Body of pancreas (tissue), 4 donors: ENCODE results near the gene GMPR. TPM values are rescaled to one million over a fixed set of nuclear protein-coding genes. Genes with fewer than 3 reads are reported as not detected.
A peak's percentile ranks its signal among the peaks of the same experiment; 100 is the strongest.

Experiments used
- ATAC-seq: fragments of 150-250 bp; one replicate; pipeline ENCODE4 v1.9.1; 2016
- DNase-seq, 4 donors: peaks; one replicate each; pipeline ENCODE4 v3.0.0-alpha.2; 2019
- H3K27ac ChIP-seq, 4 donors: fragments of 200-600 bp; sonication (generic); 1 replicate in 3 of 4; 2 replicates in 1 of 4; pipeline versions ENCODE4 v1.5.1 to v1.6.1; 2016 to 2019; ENCODE audit warnings: mild to moderate bottlenecking in 1 of 4, mixed read lengths in 1 of 4, moderate library complexity in 1 of 4
- H3K27me3 ChIP-seq, 2 donors: fragments of 200-600 bp; sonication (generic); one replicate each; pipeline ENCODE4 v1.6.0; 2016; ENCODE audit warnings: mild to moderate bottlenecking in 1 of 2
- H3K36me3 ChIP-seq, 2 donors: fragments of 200-600 bp; sonication (generic); replicated peaks in 1 of 2; 2 replicates each; pipeline ENCODE4 v1.5.1; 2016; ENCODE audit warnings: low read depth in 2 of 2; ENCODE audit not compliant: insufficient read depth in 1 of 2
- H3K4me1 ChIP-seq: fragments of 200-600 bp; sonication (generic); one replicate; pipeline ENCODE4 v1.6.0; 2016
- H3K4me3 ChIP-seq, 2 donors: fragments of 200-600 bp; sonication (generic); 1 replicate in 1 of 2; 2 replicates in 1 of 2; pipeline ENCODE4 v1.5.1; 2016 to 2019
- H3K9me3 ChIP-seq, 3 donors: fragments of 200-600 bp; sonication (generic); 1 replicate in 2 of 3; 2 replicates in 1 of 3; pipeline ENCODE4 v1.5.1; 2016
- CTCF ChIP-seq, 7 experiments: fragments of 450-650 bp in 4 of 7; fragments of 200-600 bp in 3 of 7; sonication (generic) in 3 of 7; IDR thresholded peaks; one replicate each; pipeline ENCODE4 v1.5.1; 2016 to 2019; ENCODE audit warnings: antibody characterized with exemption in 7 of 7
- POLR2A ChIP-seq, 3 donors: fragments of 450-650 bp; IDR thresholded peaks; one replicate each; pipeline ENCODE4 v1.6.1; 2016; ENCODE audit warnings: antibody characterized with exemption in 3 of 3, mild to moderate bottlenecking in 2 of 3
- WGBS, 2 donors: methylation state at CpG; one replicate each; pipeline ENCODE4 v1.1.5; 2017; 5-methylcytosine and 5-hydroxymethylcytosine counted together
- intact Hi-C: fragments of 100-400 bp; cut with DNase I; formaldehyde crosslinking; loops from one replicate; pipeline ENCODE4 v1.15.1; 2023
- total RNA-seq, 2 donors: library from RNA; depleted of rRNA; stranded (reverse); fragments of >200 nt; gene quantifications; one replicate each; pipeline ENCODE4 v1.1.0, GENCODE V29; 2016

Gene GMPR
- total RNA-seq, 2 donors from 2014 or later: 7.9 to 14.0 TPM

- H3K27ac ChIP-seq: no peak overlapping the region
- H3K4me3 ChIP-seq: no peak overlapping the region
- H3K4me1 ChIP-seq: peaks cover 14% of the 10 kb centered on the region
- no peak for ATAC-seq
- WGBS, 2 donors: 83 to 88% methylated on average over 6 of the region's 6 CpGs
- intact Hi-C loops: loop anchor here (5.0 to 10.0 kb wide), 2 partner anchors 169 to 421 kb away; no protein-coding TSS in a partner anchor
- TF ChIP-seq POLR2A (IDR thresholded peaks at IDR 0.05): no peak
- TF ChIP-seq CTCF (IDR thresholded peaks at IDR 0.05): no peak
- no peak for DNase-seq
- no peaks in the 10 kb centered on the region for H3K36me3 ChIP-seq
- H3K9me3 ChIP-seq: no peaks in the 10 kb centered on the region
- H3K27me3 ChIP-seq: no peaks in the 10 kb centered on the region
Measured at GRCh38 chr6:16336056-16336818, 97.8 kb downstream of the GMPR start.

- H3K27me3 ChIP-seq: no peaks in the 10 kb centered on the region
- H3K4me1 ChIP-seq: peaks cover 12% of the 10 kb centered on the region
- no peaks in the 10 kb centered on the region for H3K9me3 ChIP-seq
- H3K27ac ChIP-seq: no peak overlapping the region
- DNase-seq (no peak), ATAC-seq (no peak)
- H3K4me3 ChIP-seq: no peak overlapping the region
- WGBS, 2 donors: 86 to 89% methylated on average over 5 to 6 of the region's 6 CpGs
- no peak for TF ChIP-seq POLR2A (IDR thresholded peaks at IDR 0.05)
- no peak for TF ChIP-seq CTCF (IDR thresholded peaks at IDR 0.05)
- no peaks in the 10 kb centered on the region for H3K36me3 ChIP-seq
- intact Hi-C loops: loop anchor here (5.0 to 10.0 kb wide), 2 partner anchors 168 to 420 kb away; no protein-coding TSS in a partner anchor
Measured at GRCh38 chr6:16336911-16337294, 98.5 kb downstream of the GMPR start.

GRCh38 chr6:16337295-16337975, 99.0 kb downstream of the GMPR start:
- intact Hi-C loops: loop anchor here (5.0 to 10.0 kb wide), 2 partner anchors 167 to 420 kb away; no protein-coding TSS in a partner anchor
- TF ChIP-seq CTCF (IDR thresholded peaks at IDR 0.05): no peak
- TF ChIP-seq POLR2A (IDR thresholded peaks at IDR 0.05): no peak
- Histone ChIP-seq H3K27me3 (no peaks in the 10 kb centered on the region), H3K36me3 (no peaks in the 10 kb centered on the region), H3K4me1 (peaks cover 6% of the 10 kb centered on the region), H3K4me3 (no peak overlapping the region), H3K9me3 (no peaks in the 10 kb centered on the region), H3K27ac (no peak overlapping the region)
- DNase-seq (peak; percentile 64 to 79 (median 74)), ATAC-seq (peak; percentile 64)
- 69% methylated on average over 13 of the region's 13 CpGs for WGBS, 2 donors

- no peaks in the 10 kb centered on the region for H3K9me3 ChIP-seq
- H3K4me3 ChIP-seq: no peak overlapping the region
- H3K27ac ChIP-seq: no peak overlapping the region
- peaks cover 5% of the 10 kb centered on the region for H3K4me1 ChIP-seq
- WGBS, 2 donors: 67 to 69% methylated on average over 6 to 10 of the region's 10 CpGs
- H3K27me3 ChIP-seq: no peaks in the 10 kb centered on the region
- intact Hi-C loops: loop anchor here (5.0 to 10.0 kb wide), 2 partner anchors 166 to 419 kb away; no protein-coding TSS in a partner anchor
- TF ChIP-seq POLR2A (IDR thresholded peaks at IDR 0.05) (no peak), CTCF (IDR thresholded peaks at IDR 0.05) (no peak)
- peak; percentile 31 for ATAC-seq
- no peaks in the 10 kb centered on the region for H3K36me3 ChIP-seq
- DNase-seq: peak; percentile 30 to 59 (median 52)
Measured at GRCh38 chr6:16338577-16339264, 100.3 kb downstream of the GMPR start.
